ENCODE data around the gene ZNF138.
"Not testable (repeated sequence)": the region's sequence is repeated elsewhere in the genome, so short reads cannot be mapped to it uniquely, and the experiment has no call there.

The ZNF138 gene

GRCh38 chr7:64774204-64774842 is 19.9 kb upstream of the ZNF138 start:
- no peak overlapping the region for H3K4me3 ChIP-seq (ENCODE audit: low read length)
- no peaks in the 10 kb centered on the region for H3K9me2 ChIP-seq (replicated peaks; ENCODE audit: control insufficient read depth, low read length)
- H3K9me3 ChIP-seq (ENCODE audit: control insufficient read depth, insufficient read depth, low read length), result peaks cover 2% of the 10 kb centered on the region; the same call in 1 of the 2 replicates
- no peaks in the 10 kb centered on the region for H3K36me3 ChIP-seq (ENCODE audit: control insufficient read depth, low read length)
- H3K27me3 ChIP-seq (ENCODE audit: control insufficient read depth, low read length), result no peaks in the 10 kb centered on the region
- TF ChIP-seq, protein P1, sequence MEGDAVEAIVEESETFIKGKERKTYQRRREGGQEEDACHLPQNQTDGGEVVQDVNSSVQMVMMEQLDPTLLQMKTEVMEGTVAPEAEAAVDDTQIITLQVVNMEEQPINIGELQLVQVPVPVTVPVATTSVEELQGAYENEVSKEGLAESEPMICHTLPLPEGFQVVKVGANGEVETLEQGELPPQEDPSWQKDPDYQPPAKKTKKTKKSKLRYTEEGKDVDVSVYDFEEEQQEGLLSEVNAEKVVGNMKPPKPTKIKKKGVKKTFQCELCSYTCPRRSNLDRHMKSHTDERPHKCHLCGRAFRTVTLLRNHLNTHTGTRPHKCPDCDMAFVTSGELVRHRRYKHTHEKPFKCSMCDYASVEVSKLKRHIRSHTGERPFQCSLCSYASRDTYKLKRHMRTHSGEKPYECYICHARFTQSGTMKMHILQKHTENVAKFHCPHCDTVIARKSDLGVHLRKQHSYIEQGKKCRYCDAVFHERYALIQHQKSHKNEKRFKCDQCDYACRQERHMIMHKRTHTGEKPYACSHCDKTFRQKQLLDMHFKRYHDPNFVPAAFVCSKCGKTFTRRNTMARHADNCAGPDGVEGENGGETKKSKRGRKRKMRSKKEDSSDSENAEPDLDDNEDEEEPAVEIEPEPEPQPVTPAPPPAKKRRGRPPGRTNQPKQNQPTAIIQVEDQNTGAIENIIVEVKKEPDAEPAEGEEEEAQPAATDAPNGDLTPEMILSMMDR (IDR thresholded peaks at IDR 0.05; ENCODE audit: low read depth, low read length, poor library complexity, severe bottlenecking), result no peak
- no peak for TF ChIP-seq EZH2phosphoT487 (IDR thresholded peaks at IDR 0.05; ENCODE audit: borderline replicate concordance, low read length)
- H4K20me1 ChIP-seq (ENCODE audit: control insufficient read depth, insufficient read depth, low read depth, low read length), result no peaks in the 10 kb centered on the region
- H3K4me2 ChIP-seq (ENCODE audit: low read length), result no peak overlapping the region
- no peaks in the 10 kb centered on the region for H3K79me2 ChIP-seq (ENCODE audit: control insufficient read depth, low read length)
- no peaks in the 10 kb centered on the region for H3F3A ChIP-seq (ENCODE audit: control insufficient read depth, insufficient read depth)
- H3K4me1 ChIP-seq (ENCODE audit: control insufficient read depth, low read length), result no peaks in the 10 kb centered on the region
- H3K27ac ChIP-seq (ENCODE audit: low read depth, low read length), result no peak overlapping the region

- Histone ChIP-seq H3K36me3 (ENCODE audit: control insufficient read depth, low read length) (no peaks in the 10 kb centered on the region), H3K27ac (ENCODE audit: low read depth, low read length) (no peak overlapping the region), H3K4me1 (ENCODE audit: control insufficient read depth, low read length) (no peaks in the 10 kb centered on the region), H3K27me3 (ENCODE audit: control insufficient read depth, low read length) (no peaks in the 10 kb centered on the region), H3K9me2 (replicated peaks; ENCODE audit: control insufficient read depth, low read length) (peaks cover 2% of the 10 kb centered on the region; the same call in 1 of the 2 replicates), H3K9me3 (ENCODE audit: control insufficient read depth, insufficient read depth, low read length) (peaks cover 12% of the 10 kb centered on the region; the same call in 1 of the 2 replicates), H3F3A (ENCODE audit: control insufficient read depth, insufficient read depth) (no peaks in the 10 kb centered on the region), H4K20me1 (ENCODE audit: control insufficient read depth, insufficient read depth, low read depth, low read length) (no peaks in the 10 kb centered on the region), H3K79me2 (ENCODE audit: control insufficient read depth, low read length) (no peaks in the 10 kb centered on the region), H3K4me2 (ENCODE audit: low read length) (no peak overlapping the region), H3K4me3 (ENCODE audit: low read length) (no peak overlapping the region)
- no peak for TF ChIP-seq EZH2phosphoT487 (IDR thresholded peaks at IDR 0.05; ENCODE audit: borderline replicate concordance, low read length)
- TF ChIP-seq, protein P1 (IDR thresholded peaks at IDR 0.05; ENCODE audit: low read depth, low read length, poor library complexity, severe bottlenecking), result no peak
Measured at GRCh38 chr7:64775289-64775688, 18.9 kb upstream of the ZNF138 start.

DNA sequence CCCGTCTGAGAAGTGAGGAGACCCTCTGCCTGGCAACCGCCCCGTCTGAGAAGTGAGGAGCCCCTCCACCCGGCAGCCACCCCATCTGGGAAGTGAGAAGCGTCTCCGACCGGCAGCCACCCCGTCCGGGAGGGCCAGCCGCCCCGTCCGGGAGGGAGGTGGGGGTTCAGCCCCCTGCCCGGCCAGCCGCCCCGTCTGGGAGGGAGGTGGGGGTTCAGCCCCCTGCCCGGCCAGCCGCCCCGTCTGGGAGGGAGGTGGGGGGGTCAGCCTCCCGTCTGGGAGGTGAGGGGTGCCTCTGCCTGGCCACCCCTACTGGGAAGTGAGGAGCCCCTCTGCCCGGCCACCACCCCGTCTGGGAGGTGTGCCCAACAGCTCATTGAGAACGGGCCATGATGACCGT is 9.4 kb upstream of the ZNF138 start:
- not testable (repeated sequence) for H3K4me1 ChIP-seq (ENCODE audit: control insufficient read depth, low read length); H4K20me1 ChIP-seq (ENCODE audit: control insufficient read depth, insufficient read depth, low read depth, low read length); H3K79me2 ChIP-seq (ENCODE audit: control insufficient read depth, low read length); H3K27ac ChIP-seq (ENCODE audit: low read depth, low read length); H3K4me3 ChIP-seq (ENCODE audit: low read length); H3K9me2 ChIP-seq (replicated peaks; ENCODE audit: control insufficient read depth, low read length); H3F3A ChIP-seq (ENCODE audit: control insufficient read depth, insufficient read depth); H3K27me3 ChIP-seq (ENCODE audit: control insufficient read depth, low read length); H3K9me3 ChIP-seq (ENCODE audit: control insufficient read depth, insufficient read depth, low read length); H3K4me2 ChIP-seq (ENCODE audit: low read length); H3K36me3 ChIP-seq (ENCODE audit: control insufficient read depth, low read length)

- Histone ChIP-seq H3K4me1 (ENCODE audit: control insufficient read depth, low read length) (no peaks in the 10 kb centered on the region), H3K4me2 (ENCODE audit: low read length) (no peak overlapping the region), H3F3A (ENCODE audit: control insufficient read depth, insufficient read depth) (no peaks in the 10 kb centered on the region), H3K9me3 (ENCODE audit: control insufficient read depth, insufficient read depth, low read length) (no peaks in the 10 kb centered on the region), H3K79me2 (ENCODE audit: control insufficient read depth, low read length) (no peaks in the 10 kb centered on the region), H3K27me3 (ENCODE audit: control insufficient read depth, low read length) (no peaks in the 10 kb centered on the region), H4K20me1 (ENCODE audit: control insufficient read depth, insufficient read depth, low read depth, low read length) (no peaks in the 10 kb centered on the region), H3K9me2 (replicated peaks; ENCODE audit: control insufficient read depth, low read length) (no peaks in the 10 kb centered on the region), H3K36me3 (ENCODE audit: control insufficient read depth, low read length) (no peaks in the 10 kb centered on the region), H3K4me3 (ENCODE audit: low read length) (no peak overlapping the region), H3K27ac (ENCODE audit: low read depth, low read length) (no peak overlapping the region)
- TF ChIP-seq, protein P1 (IDR thresholded peaks at IDR 0.05; ENCODE audit: low read depth, low read length, poor library complexity, severe bottlenecking), result no peak
- TF ChIP-seq EZH2phosphoT487 (IDR thresholded peaks at IDR 0.05; ENCODE audit: borderline replicate concordance, low read length), result no peak
Measured at GRCh38 chr7:64787295-64787694, 6.9 kb upstream of the ZNF138 start.

- not testable (repeated sequence) for H3K4me2 ChIP-seq (ENCODE audit: low read length); H3K27me3 ChIP-seq (ENCODE audit: control insufficient read depth, low read length); H3K9me2 ChIP-seq (replicated peaks; ENCODE audit: control insufficient read depth, low read length); H3K9me3 ChIP-seq (ENCODE audit: control insufficient read depth, insufficient read depth, low read length); H3K36me3 ChIP-seq (ENCODE audit: control insufficient read depth, low read length); H3K4me3 ChIP-seq (ENCODE audit: low read length); H3F3A ChIP-seq (ENCODE audit: control insufficient read depth, insufficient read depth); H3K4me1 ChIP-seq (ENCODE audit: control insufficient read depth, low read length); H3K79me2 ChIP-seq (ENCODE audit: control insufficient read depth, low read length); H3K27ac ChIP-seq (ENCODE audit: low read depth, low read length); H4K20me1 ChIP-seq (ENCODE audit: control insufficient read depth, insufficient read depth, low read depth, low read length)
Measured at GRCh38 chr7:64789241-64789640, 5.0 kb upstream of the ZNF138 start.

Measured in DOHH2 (cell line).